ENCODE results near the gene TSEN54.

- no peak for TF ChIP-seq RXRA (IDR thresholded peaks at IDR 0.05; ENCODE audit: borderline replicate concordance, low read depth)
- no peak for TF ChIP-seq CTCF (IDR thresholded peaks at IDR 0.05)
- TF ChIP-seq EP300 (IDR thresholded peaks at IDR 0.05; ENCODE audit: borderline replicate concordance in 1 of 2, low read depth in 1 of 2, low read length in 1 of 2) = 0 out of 4 replicates have a peak, but pooled peaks of 1 of the 2 experiments have one; percentile 14
- peak; percentile 68; the same call in 1 of the 2 replicates for TF ChIP-seq SIN3A (IDR thresholded peaks at IDR 0.05; ENCODE audit: borderline replicate concordance, low read depth, low read length)
- TF ChIP-seq EZH2phosphoT487 (IDR thresholded peaks at IDR 0.05; ENCODE audit: borderline replicate concordance, low read depth) = no peak
- TF ChIP-seq SMC3 (IDR thresholded peaks at IDR 0.05; ENCODE audit: low read depth, low read length) = no peak
- TF ChIP-seq RAD21 (IDR thresholded peaks at IDR 0.05; ENCODE audit: low read length) = no peak
- TF ChIP-seq FOSL2 (IDR thresholded peaks at IDR 0.05; ENCODE audit: borderline replicate concordance, low read depth) = no peak
- peak; percentile 32; the same call in 1 of the 2 replicates for TF ChIP-seq POLR2AphosphoS5 (IDR thresholded peaks at IDR 0.05; ENCODE audit: low read depth, low read length)
- peak; percentile 86 for TF ChIP-seq REST (IDR thresholded peaks at IDR 0.05; ENCODE audit: low read depth, low read length)
- no peak; the same call in 1 of the 2 replicates for TF ChIP-seq ZBTB33 (IDR thresholded peaks at IDR 0.05; ENCODE audit: borderline replicate concordance, low read depth)
- peak; percentile 68 for TF ChIP-seq GABPA (IDR thresholded peaks at IDR 0.05; ENCODE audit: low read depth)
- peak; percentile 38; the same call in 1 of the 2 replicates for TF ChIP-seq MAX (IDR thresholded peaks at IDR 0.05; ENCODE audit: low read depth)
These were observed at the start of gene TSEN54 for GRCh38 chr17:75516255-75516618.
